Body of pancreas (tissue), 4 donors: ENCODE results near the gene SETD2. TPM values are rescaled to one million over a fixed set of nuclear protein-coding genes. Genes with fewer than 3 reads are reported as not detected.

Experiments used
- ATAC-seq: fragments of 150-250 bp; one replicate; pipeline ENCODE4 v1.9.1; 2016
- DNase-seq, 4 donors: peaks; one replicate each; pipeline ENCODE4 v3.0.0-alpha.2; 2019
- H3K27ac ChIP-seq, 4 donors: fragments of 200-600 bp; sonication (generic); 1 replicate in 3 of 4; 2 replicates in 1 of 4; pipeline versions ENCODE4 v1.5.1 to v1.6.1; 2016 to 2019; ENCODE audit warnings: mild to moderate bottlenecking in 1 of 4, mixed read lengths in 1 of 4, moderate library complexity in 1 of 4
- H3K27me3 ChIP-seq, 2 donors: fragments of 200-600 bp; sonication (generic); one replicate each; pipeline ENCODE4 v1.6.0; 2016; ENCODE audit warnings: mild to moderate bottlenecking in 1 of 2
- H3K36me3 ChIP-seq, 2 donors: fragments of 200-600 bp; sonication (generic); replicated peaks in 1 of 2; 2 replicates each; pipeline ENCODE4 v1.5.1; 2016; ENCODE audit warnings: low read depth in 2 of 2; ENCODE audit not compliant: insufficient read depth in 1 of 2
- H3K4me1 ChIP-seq: fragments of 200-600 bp; sonication (generic); one replicate; pipeline ENCODE4 v1.6.0; 2016
- H3K4me3 ChIP-seq, 2 donors: fragments of 200-600 bp; sonication (generic); 1 replicate in 1 of 2; 2 replicates in 1 of 2; pipeline ENCODE4 v1.5.1; 2016 to 2019
- H3K9me3 ChIP-seq, 3 donors: fragments of 200-600 bp; sonication (generic); 1 replicate in 2 of 3; 2 replicates in 1 of 3; pipeline ENCODE4 v1.5.1; 2016
- POLR2A ChIP-seq, 3 donors: fragments of 450-650 bp; IDR thresholded peaks; one replicate each; pipeline ENCODE4 v1.6.1; 2016; ENCODE audit warnings: antibody characterized with exemption in 3 of 3, mild to moderate bottlenecking in 2 of 3
- WGBS, 2 donors: methylation state at CpG; one replicate each; pipeline ENCODE4 v1.1.5; 2017; 5-methylcytosine and 5-hydroxymethylcytosine counted together
- intact Hi-C: fragments of 100-400 bp; cut with DNase I; formaldehyde crosslinking; loops from one replicate; pipeline ENCODE4 v1.15.1; 2023
- total RNA-seq, 2 donors: library from RNA; depleted of rRNA; stranded (reverse); fragments of >200 nt; gene quantifications; one replicate each; pipeline ENCODE4 v1.1.0, GENCODE V29; 2016
- TF ChIP-seq, protein P1 (sequence below), 7 experiments: fragments of 450-650 bp in 4 of 7; fragments of 200-600 bp in 3 of 7; sonication (generic) in 3 of 7; IDR thresholded peaks; one replicate each; pipeline ENCODE4 v1.5.1; 2016 to 2019; ENCODE audit warnings: antibody characterized with exemption in 7 of 7

The SETD2 gene
- total RNA-seq, 2 donors from 2014 or later = 49.5 to 70.2 TPM

DNA sequence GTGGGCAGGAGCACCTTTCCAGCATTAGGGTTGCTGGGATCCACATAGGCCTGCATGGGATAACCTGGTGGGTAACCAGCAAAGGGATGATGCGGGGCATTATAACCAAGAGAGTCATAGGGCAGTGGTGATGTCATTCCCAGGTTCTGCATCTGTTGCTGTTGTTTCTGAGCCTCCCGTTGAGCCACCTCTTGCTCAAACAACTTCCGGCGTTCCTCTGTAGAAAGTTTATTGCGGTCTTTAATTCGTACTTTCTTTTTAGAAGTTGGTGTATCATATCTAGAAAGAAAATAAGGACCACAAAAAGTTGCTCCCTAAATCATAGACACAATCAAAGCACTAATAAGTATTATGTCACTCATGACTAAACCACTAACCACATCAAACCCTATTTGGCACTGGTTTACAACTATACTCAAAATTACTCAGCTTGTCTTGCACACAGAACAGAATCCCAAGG is 106.7 kb downstream of the SETD2 start:
- Histone ChIP-seq H3K27me3 (no peaks in the 10 kb centered on the region), H3K27ac (no peak overlapping the region), H3K9me3 (no peaks in the 10 kb centered on the region), H3K4me1 (peaks cover 4% of the 10 kb centered on the region), H3K36me3 (peaks cover 0 to 4% of the 10 kb centered on the region in 2 donors), H3K4me3 (no peak overlapping the region)
- DNase-seq = no peak
- TF ChIP-seq, protein P1, sequence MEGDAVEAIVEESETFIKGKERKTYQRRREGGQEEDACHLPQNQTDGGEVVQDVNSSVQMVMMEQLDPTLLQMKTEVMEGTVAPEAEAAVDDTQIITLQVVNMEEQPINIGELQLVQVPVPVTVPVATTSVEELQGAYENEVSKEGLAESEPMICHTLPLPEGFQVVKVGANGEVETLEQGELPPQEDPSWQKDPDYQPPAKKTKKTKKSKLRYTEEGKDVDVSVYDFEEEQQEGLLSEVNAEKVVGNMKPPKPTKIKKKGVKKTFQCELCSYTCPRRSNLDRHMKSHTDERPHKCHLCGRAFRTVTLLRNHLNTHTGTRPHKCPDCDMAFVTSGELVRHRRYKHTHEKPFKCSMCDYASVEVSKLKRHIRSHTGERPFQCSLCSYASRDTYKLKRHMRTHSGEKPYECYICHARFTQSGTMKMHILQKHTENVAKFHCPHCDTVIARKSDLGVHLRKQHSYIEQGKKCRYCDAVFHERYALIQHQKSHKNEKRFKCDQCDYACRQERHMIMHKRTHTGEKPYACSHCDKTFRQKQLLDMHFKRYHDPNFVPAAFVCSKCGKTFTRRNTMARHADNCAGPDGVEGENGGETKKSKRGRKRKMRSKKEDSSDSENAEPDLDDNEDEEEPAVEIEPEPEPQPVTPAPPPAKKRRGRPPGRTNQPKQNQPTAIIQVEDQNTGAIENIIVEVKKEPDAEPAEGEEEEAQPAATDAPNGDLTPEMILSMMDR (IDR thresholded peaks at IDR 0.05) = no peak
- no peak for TF ChIP-seq POLR2A (IDR thresholded peaks at IDR 0.05)
- WGBS, 2 donors = 93 to 99% methylated on average over 6 of the region's 6 CpGs
- no peak for ATAC-seq
- intact Hi-C loops = no loop called here

DNA sequence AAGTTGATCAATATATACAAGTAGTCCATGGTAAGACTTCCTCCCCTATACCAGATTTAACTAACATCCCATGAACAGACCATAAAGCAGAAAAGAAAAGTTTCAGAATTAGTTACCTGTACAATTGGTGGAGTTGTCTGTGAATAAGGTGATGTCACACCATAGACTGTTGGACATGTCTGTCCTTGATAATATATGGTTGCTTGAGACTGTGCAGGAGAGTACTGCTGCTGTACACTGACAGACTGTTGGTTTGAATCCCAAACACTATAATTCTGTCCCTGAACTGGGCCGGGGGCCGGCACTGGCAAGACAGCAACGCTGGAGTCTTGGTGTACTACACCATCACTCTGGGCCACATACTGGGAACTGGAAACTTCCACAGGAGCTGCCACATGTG is 107.2 kb downstream of the SETD2 start:
- no peak overlapping the region for H3K4me3 ChIP-seq
- ATAC-seq (no peak), DNase-seq (no peak)
- no peaks in the 10 kb centered on the region for H3K27me3 ChIP-seq
- peaks cover 0 to 4% of the 10 kb centered on the region in 2 donors for H3K36me3 ChIP-seq
- TF ChIP-seq, protein P1 (IDR thresholded peaks at IDR 0.05) = no peak
- TF ChIP-seq POLR2A (IDR thresholded peaks at IDR 0.05) = no peak
- WGBS, 2 donors = 90 to 92% methylated on average over 2 to 3 of the region's 3 CpGs
- H3K27ac ChIP-seq = no peak overlapping the region
- peaks cover 7% of the 10 kb centered on the region for H3K4me1 ChIP-seq
- H3K9me3 ChIP-seq = no peaks in the 10 kb centered on the region
- intact Hi-C loops = no loop called here

GRCh38 chr3:47054412-47054811 is 109.5 kb downstream of the SETD2 start:
- no peak for DNase-seq
- intact Hi-C loops = no loop called here
- TF ChIP-seq POLR2A (IDR thresholded peaks at IDR 0.05) = no peak
- TF ChIP-seq, protein P1 (IDR thresholded peaks at IDR 0.05) = no peak
- Histone ChIP-seq H3K4me1 (peaks cover 7% of the 10 kb centered on the region), H3K36me3 (peaks cover 0 to 3% of the 10 kb centered on the region in 2 donors), H3K9me3 (no peaks in the 10 kb centered on the region), H3K27ac (no peak overlapping the region), H3K27me3 (no peaks in the 10 kb centered on the region), H3K4me3 (no peak overlapping the region)
- ATAC-seq = no peak

DNA sequence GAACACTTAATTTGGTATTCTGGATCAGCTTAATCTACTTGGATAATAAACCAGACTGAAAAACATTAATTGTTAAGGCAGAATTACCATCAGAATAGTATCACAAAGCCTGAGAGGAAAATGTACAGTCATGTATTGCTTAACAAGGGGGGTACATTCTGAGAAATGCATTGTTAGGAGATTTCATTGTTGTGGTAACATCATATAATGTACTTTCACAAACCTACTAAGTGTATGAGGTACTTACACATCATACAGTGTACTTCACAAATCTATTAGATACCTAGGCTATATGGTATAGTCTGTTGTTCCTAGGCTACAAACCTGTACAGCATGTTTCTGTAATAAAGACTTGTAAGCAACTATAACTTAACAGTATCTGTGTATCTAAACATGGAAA is 116.2 kb downstream of the SETD2 start:
- ATAC-seq (no peak), DNase-seq (no peak)
- no peak overlapping the region for H3K27ac ChIP-seq
- H3K4me3 ChIP-seq = no peak overlapping the region
- H3K36me3 ChIP-seq = no peaks in the 10 kb centered on the region
- no peaks in the 10 kb centered on the region for H3K9me3 ChIP-seq
- no peaks in the 10 kb centered on the region for H3K27me3 ChIP-seq
- TF ChIP-seq, protein P1 (IDR thresholded peaks at IDR 0.05) = no peak
- TF ChIP-seq POLR2A (IDR thresholded peaks at IDR 0.05) = no peak
- H3K4me1 ChIP-seq = peaks cover 4% of the 10 kb centered on the region
- intact Hi-C loops = no loop called here

GRCh38 chr3:47047069-47047468 is 116.8 kb downstream of the SETD2 start:
- TF ChIP-seq, protein P1 (IDR thresholded peaks at IDR 0.05) = no peak
- TF ChIP-seq POLR2A (IDR thresholded peaks at IDR 0.05) = no peak
- DNase-seq (no peak), ATAC-seq (no peak)
- H3K4me3 ChIP-seq = no peak overlapping the region
- intact Hi-C loops = no loop called here
- H3K27me3 ChIP-seq = no peaks in the 10 kb centered on the region
- H3K9me3 ChIP-seq = no peaks in the 10 kb centered on the region
- H3K27ac ChIP-seq = no peak overlapping the region
- peaks cover 0 to 1% of the 10 kb centered on the region in 2 donors for H3K36me3 ChIP-seq
- H3K4me1 ChIP-seq = peaks cover 1% of the 10 kb centered on the region
